Kidney (tissue), 14 donors: Measurements from ENCODE around the gene SMARCAL1. TPM values are rescaled to one million over a fixed set of nuclear protein-coding genes. Genes with fewer than 3 reads are reported as not detected.

Source experiments
- DNase-seq, 5 donors: peaks; one replicate each; pipeline ENCODE4 v3.0.0-alpha.2; 2013 to 2020
- FAIRE-seq: peaks from 2 replicates; lab custom pipeline; 2012; peaks lifted over from hg19 to GRCh38; lab: Jason Lieb, UNC
- H3K27ac ChIP-seq, 2 donors: one replicate each; pipeline ENCODE4 v1.7.0; 2013; ENCODE audit warnings: low read depth in 2 of 2, low read length in 2 of 2, inconsistent platforms in 1 of 2
- H3K27me3 ChIP-seq: one replicate; pipeline ENCODE4 v1.7.1; 2013; ENCODE audit warnings: low read length, inconsistent platforms; ENCODE audit not compliant: control insufficient read depth, insufficient read depth
- H3K36me3 ChIP-seq, 3 donors: one replicate each; pipeline versions ENCODE4 v1.7.0 to v1.7.1; 2013; ENCODE audit warnings: low read length in 3 of 3, control low read depth in 1 of 3, inconsistent platforms in 1 of 3; ENCODE audit not compliant: insufficient read depth in 3 of 3, control insufficient read depth in 2 of 3
- H3K4me1 ChIP-seq, 3 donors: one replicate each; pipeline versions ENCODE4 v1.7.0 to v1.7.1; 2013; ENCODE audit warnings: low read length in 3 of 3, inconsistent platforms in 1 of 3, low read depth in 1 of 3; ENCODE audit not compliant: control insufficient read depth in 2 of 3, insufficient read depth in 2 of 3
- H3K4me3 ChIP-seq, 3 donors: one replicate each; pipeline versions ENCODE4 v1.7.0 to v1.8.1; 2013; ENCODE audit warnings: low read length in 3 of 3, control low read depth in 1 of 3, inconsistent platforms in 1 of 3
- H3K9ac ChIP-seq, 3 donors: one replicate each; pipeline versions ENCODE4 v1.7.0 to v1.7.1; 2013; ENCODE audit warnings: low read length in 3 of 3, control low read depth in 1 of 3, inconsistent platforms in 1 of 3
- H3K9me3 ChIP-seq, 3 donors: one replicate each; pipeline versions ENCODE4 v1.7.0 to v1.7.1; 2013; ENCODE audit warnings: low read length in 3 of 3, control low read depth in 1 of 3, inconsistent platforms in 1 of 3; ENCODE audit not compliant: control insufficient read depth in 2 of 3, insufficient read depth in 1 of 3
- CTCF ChIP-seq: IDR thresholded peaks from 3 replicates; pipeline ENCODE4 v1.5.1; 2012; ENCODE audit warnings: mild to moderate bottlenecking, moderate library complexity, borderline replicate concordance; ENCODE audit not compliant: insufficient read depth; ENCODE audit errors: extremely low read depth
- intact Hi-C: fragments of 100-400 bp; cut with DNase I; formaldehyde crosslinking; loops from one replicate; pipeline ENCODE4 v1.11.1; 2022
- polyA plus RNA-seq: library from polyadenylated mRNA; stranded (reverse); fragments of 350-450 nt; fragmentation: Illumina TruSeq; extraction: RNeasy Lipid Tissue Mini Kit (QIAGEN cat#74804); gene quantifications from one replicate; pipeline ENCODE4 v1.2.3, GENCODE V29; 2014; ENCODE audit warnings: low read depth, low replicate concordance; ENCODE audit not compliant: insufficient read depth
- total RNA-seq: library from RNA; stranded (reverse); fragmentation: NEBNext Ultra II Directional; extraction: Animal tissue kit (Norgen Biotek cat#: 25700); gene quantifications from one replicate; pipeline ENCODE4 v1.2.1, GENCODE V29; 2021
- donor health status: control.
- donor health status: control.
- donor health status: control.
- donor health status: control.
- donor health status: control.
- donor health status: DM: yes; HTN: yes; CAD: no.
- donor health status: Normal renal cell carcinoma (clear cell type).

The SMARCAL1 gene
- total and polyA plus RNA-seq, 2 donors from 2014 or later, result 9.7 to 17.3 TPM

- no peak for TF ChIP-seq CTCF
- DNase-seq (no peak), FAIRE-seq (no peak)
- Histone ChIP-seq H3K4me1 (no peaks in the 10 kb centered on the region), H3K9me3 (no peaks in the 10 kb centered on the region), H3K4me3 (no peak overlapping the region), H3K9ac (no peak overlapping the region), H3K36me3 (no peaks in the 10 kb centered on the region), H3K27ac (no peak overlapping the region), H3K27me3 (no peaks in the 10 kb centered on the region)
- intact Hi-C loops, result no loop called here
Measured at GRCh38 chr2:216392945-216393840, 19.1 kb upstream of the SMARCAL1 start.

- FAIRE-seq (no peak), DNase-seq (no peak)
- Histone ChIP-seq H3K27me3 (no peaks in the 10 kb centered on the region), H3K4me1 (no peaks in the 10 kb centered on the region), H3K27ac (no peak overlapping the region), H3K4me3 (no peak overlapping the region), H3K9ac (no peak overlapping the region), H3K36me3 (no peaks in the 10 kb centered on the region), H3K9me3 (no peaks in the 10 kb centered on the region)
- intact Hi-C loops, result no loop called here
- TF ChIP-seq CTCF, result no peak
Measured at GRCh38 chr2:216394881-216395280, 17.4 kb upstream of the SMARCAL1 start.

GRCh38 chr2:216399621-216400020 lies 12.7 kb upstream of the SMARCAL1 start:
- Histone ChIP-seq H3K9me3 (peaks cover 0 to 5% (median 0%) of the 10 kb centered on the region in 3 donors), H3K27me3 (no peaks in the 10 kb centered on the region), H3K36me3 (no peaks in the 10 kb centered on the region), H3K4me1 (no peaks in the 10 kb centered on the region), H3K9ac (no peak overlapping the region), H3K4me3 (no peak overlapping the region), H3K27ac (no peak overlapping the region)
- intact Hi-C loops, result no loop called here
- FAIRE-seq (no peak), DNase-seq (peak in 2 of 5 donors; percentile 23 to 45)
- TF ChIP-seq CTCF, result no peak
